ENCODE results near the gene ELMO1.

ELMO1 gene

DNA sequence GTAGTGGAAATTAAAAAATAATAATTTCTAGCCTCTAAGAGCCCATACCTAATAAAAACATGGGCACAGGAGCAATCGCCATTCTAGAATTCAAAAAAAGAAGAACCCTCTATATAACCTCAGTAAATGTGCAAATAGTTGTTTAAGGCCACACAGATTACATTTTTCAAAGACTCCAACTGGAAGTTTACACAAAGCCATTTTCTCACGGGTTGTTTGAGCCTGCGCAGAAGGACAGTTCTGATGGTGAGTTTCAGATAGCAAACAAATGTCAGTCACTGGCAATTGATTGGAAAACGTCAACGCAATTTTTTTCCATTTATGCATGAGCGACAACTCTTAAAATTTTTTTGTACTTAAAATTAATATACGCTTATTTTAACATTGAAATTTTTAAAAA lies 23.0 kb upstream of the ELMO1 start:
- DNase-seq = no peak

- no peak for DNase-seq
Measured at GRCh38 chr7:37467002-37467401, 18.3 kb upstream of the ELMO1 start.

DNA sequence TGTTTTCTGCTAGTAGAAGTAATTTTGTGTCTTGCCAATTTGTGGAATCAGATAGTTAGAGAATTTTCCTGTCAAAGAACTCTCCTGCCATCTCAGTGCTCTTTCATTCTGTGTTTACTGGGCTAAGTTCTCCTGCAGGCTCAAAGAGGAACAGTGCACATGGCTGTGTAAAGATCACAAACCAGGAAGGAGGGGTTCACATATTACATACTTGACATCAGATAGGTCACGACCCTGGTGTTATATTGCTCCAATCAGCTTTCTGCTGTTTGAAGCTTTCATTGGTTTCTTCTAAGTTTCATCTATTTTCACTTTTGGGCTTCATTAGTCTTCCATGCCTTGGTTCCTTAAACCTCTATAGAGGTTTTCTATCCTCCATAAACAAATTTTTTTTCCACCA lies 13.5 kb upstream of the ELMO1 start:
- DNase-seq = no peak

- no peak for DNase-seq
Measured at GRCh38 chr7:37455081-37455480, 6.4 kb upstream of the ELMO1 start.

GRCh38 chr7:37452346-37452745 lies 3.7 kb upstream of the ELMO1 start:
- DNase-seq = no peak

DNA sequence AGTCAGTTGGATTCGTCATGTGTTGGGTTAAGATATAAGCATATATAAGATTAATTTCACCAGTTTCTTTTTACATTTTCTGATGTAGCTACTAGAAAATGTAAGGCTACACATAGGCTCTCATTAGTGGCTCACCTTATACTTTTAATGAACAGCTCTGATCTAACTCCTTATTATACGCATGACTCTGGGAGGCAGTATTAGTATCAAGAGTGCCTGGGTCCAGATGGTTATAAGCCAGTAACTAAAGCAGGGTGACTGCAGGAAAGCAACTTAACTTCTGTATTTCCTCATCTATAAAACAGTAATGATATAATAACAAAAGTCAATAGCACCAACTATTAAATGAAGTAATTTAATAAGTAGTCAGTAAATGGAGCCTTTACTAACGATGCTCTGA lies 1.4 kb upstream of the ELMO1 start:
- no peak for DNase-seq

- DNase-seq = no peak
Measured at GRCh38 chr7:37449621-37450020, 957 bp upstream of the ELMO1 start.

DNA sequence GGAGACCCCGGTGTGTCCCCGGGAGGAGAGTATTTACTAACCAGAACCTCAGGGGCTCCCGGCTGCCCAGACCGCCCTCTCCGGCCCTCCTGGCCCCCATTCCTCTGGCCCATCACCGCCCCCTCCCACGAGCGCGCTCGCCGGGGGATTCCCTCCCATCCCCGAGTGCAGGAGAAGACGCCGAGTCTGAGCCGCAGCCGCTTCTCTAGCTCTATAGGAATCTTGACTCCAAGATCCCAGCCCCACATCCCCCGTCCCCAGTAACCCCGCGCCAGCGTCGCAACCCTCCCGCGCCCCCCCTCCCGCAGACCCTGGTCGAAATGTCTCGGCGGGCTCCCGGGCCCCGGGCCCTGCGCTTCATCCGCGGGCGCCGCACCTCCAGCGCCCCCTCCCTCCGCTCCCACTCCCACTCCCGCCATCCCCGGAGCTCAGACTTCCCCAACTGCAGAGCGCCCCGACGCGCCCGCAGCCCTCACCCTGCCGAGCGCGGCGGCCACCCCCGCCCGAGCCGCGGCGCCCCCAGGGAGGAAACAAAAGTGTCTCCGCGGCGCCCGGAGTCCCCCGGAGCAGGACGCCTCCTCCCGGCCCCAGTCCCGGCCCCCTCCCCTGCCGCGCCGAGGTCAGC lies 541 bp downstream of the ELMO1 start:
- DNase-seq = no peak

GRCh38 chr7:37446371-37446770 lies 2.3 kb downstream of the ELMO1 start:
- DNase-seq = no peak

GRCh38 chr7:37445790-37446189 lies 2.9 kb downstream of the ELMO1 start:
- no peak for DNase-seq

DNA sequence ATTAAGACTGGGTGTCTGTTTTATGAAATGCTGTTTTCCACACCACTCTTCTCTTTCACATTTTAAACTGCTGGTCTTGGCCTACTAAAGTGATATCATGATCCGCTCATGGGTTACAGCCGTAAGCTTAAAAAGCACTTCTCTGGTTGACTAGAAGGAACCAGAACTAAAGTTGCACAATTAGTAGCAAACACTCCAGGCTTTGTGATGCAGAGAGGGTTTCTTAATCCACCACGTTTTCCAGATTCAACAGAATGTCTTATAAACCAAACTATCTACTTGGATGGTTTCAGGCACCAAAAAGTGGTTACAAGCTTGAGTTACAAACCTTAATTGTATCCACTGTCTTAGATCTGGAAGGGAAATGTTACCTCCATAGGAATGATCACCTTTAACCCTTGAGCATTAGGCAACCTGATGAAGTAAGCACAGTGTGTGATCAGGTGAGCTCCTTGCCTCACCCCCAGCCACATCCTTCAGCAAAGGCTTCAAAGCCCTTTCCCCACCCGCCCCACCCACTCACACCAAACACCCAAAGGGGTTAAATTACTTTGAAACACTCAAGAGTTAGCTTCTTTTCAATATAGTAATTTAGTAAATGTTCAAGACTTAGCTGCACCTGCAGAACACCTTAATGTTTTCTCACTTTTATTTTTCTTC lies 3.5 kb downstream of the ELMO1 start:
- DNase-seq = no peak

DNA sequence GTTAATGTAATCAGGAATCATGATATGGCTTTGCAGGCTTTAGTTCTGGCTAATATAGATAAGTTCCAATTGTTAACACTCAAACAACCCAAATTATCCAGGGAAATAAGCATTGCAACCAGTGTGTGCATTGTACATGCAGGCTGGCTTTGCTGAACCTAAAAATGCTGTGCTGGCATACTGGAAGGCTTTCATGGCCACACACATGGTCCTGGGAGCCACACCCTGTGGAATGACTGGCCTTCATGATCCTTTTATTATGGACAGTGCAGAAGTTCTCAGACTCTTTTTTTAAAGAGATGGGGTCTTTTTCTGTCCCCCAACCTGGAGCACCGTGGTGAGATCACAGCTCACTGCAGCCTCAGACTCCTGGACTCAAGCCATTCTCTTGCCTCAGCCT lies 5.0 kb downstream of the ELMO1 start:
- no peak for DNase-seq

- no peak for DNase-seq
Measured at GRCh38 chr7:37442268-37442667, 6.4 kb downstream of the ELMO1 start.

DNA sequence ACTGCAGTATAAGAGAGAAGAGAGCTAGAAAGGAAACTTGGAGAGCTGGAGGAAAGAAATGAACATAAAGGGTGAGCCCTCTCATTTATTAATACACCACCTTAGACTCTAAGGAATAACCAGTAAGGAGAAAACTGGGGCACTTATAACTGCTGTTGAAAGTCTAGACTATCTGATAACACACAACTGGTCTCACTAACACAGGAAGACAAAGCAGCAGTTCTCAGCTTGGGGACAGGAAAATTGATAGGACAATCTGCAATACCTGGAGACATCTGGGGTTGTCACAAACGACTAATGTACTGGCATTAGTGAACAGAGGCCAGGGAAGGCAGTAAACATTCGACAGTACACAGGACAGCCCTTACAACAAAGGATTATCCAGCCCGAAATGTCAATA lies 6.8 kb downstream of the ELMO1 start:
- DNase-seq = no peak

DNA sequence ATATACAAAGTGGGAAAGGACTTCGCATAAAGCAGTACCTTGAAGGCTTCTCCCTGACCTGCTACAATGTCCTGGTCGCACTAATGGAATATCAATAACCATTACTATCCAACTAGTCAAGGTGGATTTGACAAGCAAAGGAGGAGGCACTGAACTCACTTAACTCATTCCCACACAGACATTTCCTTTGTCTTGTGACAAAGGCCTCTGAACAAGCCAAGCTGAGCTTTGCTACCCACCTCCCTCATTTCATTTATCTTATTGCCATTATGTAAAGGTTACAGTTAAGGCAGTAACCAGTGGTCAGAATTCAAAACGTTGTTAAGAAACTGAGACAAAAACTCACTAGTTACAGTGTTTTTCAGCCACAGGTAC lies 7.3 kb downstream of the ELMO1 start:
- DNase-seq = no peak

DNA sequence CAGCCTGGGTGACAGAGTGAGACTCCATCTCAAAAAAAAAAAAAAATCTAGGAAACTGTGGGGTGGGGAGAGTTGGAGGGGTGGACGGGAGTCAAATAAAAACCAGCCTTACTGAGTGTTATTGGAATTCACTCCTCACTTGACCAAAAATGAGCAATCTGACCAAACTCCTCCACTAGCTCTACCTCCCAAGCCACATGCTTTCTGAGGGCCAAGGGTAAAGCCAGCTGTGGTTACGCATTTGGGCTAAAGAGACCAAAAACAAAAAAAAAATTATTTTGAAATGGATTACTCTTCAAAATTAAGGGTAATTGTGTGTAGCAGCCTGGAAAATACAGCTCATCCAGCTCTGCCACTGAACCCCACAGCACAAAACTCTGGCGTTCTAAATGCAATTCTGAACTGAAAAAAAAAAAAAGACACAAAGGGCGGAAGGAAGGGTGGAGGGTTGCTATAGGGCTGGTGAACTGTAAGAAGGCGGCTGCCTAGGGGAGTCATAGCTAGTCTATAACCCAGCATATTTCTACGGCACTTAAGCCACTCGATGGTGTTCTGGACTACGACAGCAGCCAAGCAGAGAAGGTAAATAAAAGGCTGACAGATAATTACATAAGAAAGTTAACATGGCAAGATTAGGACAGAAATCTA lies 7.8 kb downstream of the ELMO1 start:
- DNase-seq = no peak

DNA sequence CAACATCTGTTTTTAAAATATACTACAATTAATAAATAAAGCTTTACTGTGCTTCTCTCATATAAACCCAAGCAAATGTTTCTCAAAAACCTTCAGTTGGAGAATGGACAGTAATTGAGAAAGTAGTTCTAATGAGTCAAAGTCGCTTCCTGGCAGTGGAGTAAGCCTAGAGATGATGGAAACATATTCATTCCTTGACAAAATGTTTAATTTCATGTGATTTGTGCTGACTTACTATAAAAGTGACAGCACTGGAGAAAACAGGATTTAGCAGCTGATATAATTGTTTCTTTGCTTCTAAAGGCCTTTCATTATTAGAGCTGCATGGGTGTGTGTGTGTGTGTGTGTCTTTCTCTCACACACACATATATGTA lies 9.0 kb downstream of the ELMO1 start:
- no peak for DNase-seq

DNA sequence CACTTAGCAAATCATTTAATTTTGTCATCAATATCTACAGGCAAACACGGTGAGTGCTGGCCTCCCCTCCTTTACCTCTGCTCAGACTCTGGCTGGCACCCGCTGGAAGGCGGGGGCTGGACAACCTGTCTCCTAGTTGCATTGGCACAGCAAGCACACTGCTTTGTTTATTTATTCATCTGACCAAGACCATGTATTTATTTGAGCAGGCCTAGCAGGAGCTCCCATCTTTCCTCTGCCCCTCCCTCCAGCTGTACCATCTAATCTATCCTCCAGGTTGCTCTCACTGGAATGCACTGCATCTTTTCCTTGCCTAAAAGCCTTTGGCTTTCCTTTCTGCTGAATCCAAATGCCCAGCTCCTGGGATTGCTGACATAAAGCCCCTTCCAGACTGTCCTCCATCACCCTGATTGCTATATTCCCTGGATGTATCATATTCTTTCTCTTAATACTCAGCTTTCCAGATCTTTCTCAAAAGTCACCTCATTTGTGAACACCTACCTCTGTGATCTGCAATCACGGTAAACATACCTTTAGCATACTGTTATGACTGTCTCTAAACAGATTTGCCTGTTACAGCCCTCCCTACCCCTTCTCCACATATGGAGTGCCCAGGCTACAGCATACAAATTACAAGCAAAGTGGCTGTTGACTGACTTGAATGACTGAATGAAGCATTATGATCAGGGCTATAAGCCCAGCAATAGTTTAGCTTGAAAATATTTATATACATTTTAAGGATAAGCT lies 9.6 kb downstream of the ELMO1 start:
- DNase-seq = no peak

DNA sequence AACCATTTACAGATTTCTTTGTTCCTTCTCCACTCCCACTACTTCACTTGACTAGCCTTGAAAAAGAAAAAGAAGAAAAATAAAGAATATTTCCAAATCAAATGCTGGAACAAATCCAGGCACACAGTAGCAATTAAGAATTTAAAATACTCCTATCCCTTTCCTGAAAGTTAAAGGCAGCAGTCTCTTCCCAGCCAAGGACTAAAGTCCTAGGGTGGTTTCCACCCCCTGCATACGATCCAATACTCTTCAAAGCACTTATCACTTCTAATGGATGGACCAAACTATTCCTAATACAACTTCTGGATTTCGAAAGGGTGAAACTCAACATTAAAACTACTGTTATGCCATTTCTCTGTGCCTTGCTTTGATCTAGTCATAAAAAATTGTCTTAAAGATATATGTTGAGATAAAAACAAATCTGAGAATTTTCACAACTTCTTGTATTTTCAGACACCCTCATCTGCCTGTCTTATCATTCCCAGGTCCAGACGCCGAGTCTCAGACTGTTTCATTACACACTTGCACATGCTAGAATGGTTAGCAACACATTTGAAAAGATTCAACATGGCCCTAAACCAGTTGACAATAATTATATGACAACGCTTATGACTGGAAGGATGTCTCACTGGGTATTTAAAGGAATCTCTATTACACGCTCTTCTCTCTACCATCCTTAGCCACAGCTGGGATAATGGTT lies 13.4 kb downstream of the ELMO1 start:
- DNase-seq = no peak

DNA sequence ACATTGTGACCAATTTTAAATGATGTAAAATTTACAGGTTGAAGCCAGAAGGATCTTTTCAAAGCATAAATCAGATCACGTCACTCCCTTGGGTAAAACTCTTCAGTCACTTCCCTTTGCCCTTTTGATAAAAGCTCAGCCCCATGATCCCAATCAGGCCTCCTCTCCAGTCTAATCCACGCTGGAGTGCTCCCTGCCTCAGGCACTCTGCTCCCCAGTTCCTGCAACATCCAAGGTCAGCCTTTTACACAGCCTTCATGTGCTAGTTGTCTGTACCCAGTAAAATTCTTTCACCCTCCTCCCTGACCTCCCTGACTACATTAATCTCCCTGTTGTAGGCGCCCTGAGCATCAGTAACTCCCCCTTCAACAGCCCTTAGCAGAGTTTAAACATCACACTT lies 14.1 kb downstream of the ELMO1 start:
- DNase-seq = no peak

DNA sequence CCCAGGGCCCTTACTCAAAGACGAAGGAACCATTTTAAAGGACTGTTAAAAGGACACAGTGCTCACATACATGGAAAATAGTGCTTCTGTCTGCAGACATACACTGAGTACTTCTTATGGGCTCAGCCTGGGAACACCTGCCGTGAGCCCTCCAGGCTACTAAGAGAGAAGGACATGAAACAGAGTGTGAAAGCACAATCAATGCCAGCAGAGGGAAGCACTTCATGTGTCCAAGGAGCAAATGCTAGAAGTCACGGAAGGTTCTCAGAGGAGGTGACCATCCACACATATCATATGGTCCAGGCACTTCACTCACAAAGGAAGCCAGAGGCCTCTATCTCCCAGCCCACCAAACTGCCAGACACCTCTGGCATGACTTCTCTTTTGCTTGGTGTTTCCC lies 15.5 kb downstream of the ELMO1 start:
- DNase-seq = no peak

GRCh38 chr7:37432281-37432920 lies 16.3 kb downstream of the ELMO1 start:
- no peak for DNase-seq

GRCh38 chr7:37431413-37431812 lies 17.3 kb downstream of the ELMO1 start:
- no peak for DNase-seq

Measured in NCI-H1436 treated with DMSO at 0.1 percent for 48 hours (cell line).